H9 (cell line): ENCODE measurements around the gene CEBPG. TPM values are rescaled to one million over a fixed set of nuclear protein-coding genes. Genes with fewer than 3 reads are reported as not detected.

Experiments used
- DNase-seq: peaks from one replicate; pipeline ENCODE4 v3.0.0-alpha.2; 2017
- H2AFZ ChIP-seq: one replicate; pipeline ENCODE4 v1.6.1; 2013; ENCODE audit warnings: mild to moderate bottlenecking, low read length, control low read depth, moderate library complexity
- H2AK5ac ChIP-seq: 2 replicates; pipeline ENCODE4 v1.6.1; 2013; ENCODE audit warnings: low read length, control low read depth, mixed read lengths; ENCODE audit not compliant: insufficient read length
- H2BK120ac ChIP-seq: one replicate; pipeline ENCODE4 v1.6.1; 2013; ENCODE audit warnings: low read depth, mild to moderate bottlenecking, low read length, control low read depth, inconsistent platforms; ENCODE audit not compliant: poor library complexity, severe bottlenecking
- H2BK12ac ChIP-seq: 2 replicates; pipeline ENCODE4 v1.6.1; 2013; ENCODE audit warnings: low read length, control low read depth, mixed read lengths, low read depth; ENCODE audit not compliant: insufficient read length
- H2BK15ac ChIP-seq: 2 replicates; pipeline ENCODE4 v1.6.1; 2013; ENCODE audit warnings: low read depth, low read length, control low read depth
- H2BK20ac ChIP-seq: one replicate; pipeline ENCODE4 v1.6.1; 2013; ENCODE audit warnings: low read depth, mild to moderate bottlenecking, low read length, control low read depth, inconsistent platforms; ENCODE audit not compliant: poor library complexity, severe bottlenecking
- H2BK5ac ChIP-seq: 2 replicates; pipeline ENCODE4 v1.6.1; 2013; ENCODE audit warnings: low read length, control low read depth, mixed read lengths; ENCODE audit not compliant: insufficient read length
- H3K14ac ChIP-seq: 2 replicates; pipeline ENCODE4 v1.6.1; 2013; ENCODE audit warnings: low read length, control low read depth; ENCODE audit not compliant: insufficient read depth
- H3K18ac ChIP-seq: 2 replicates; pipeline ENCODE4 v1.6.1; 2013; ENCODE audit warnings: low read depth, mild to moderate bottlenecking, mixed read lengths, low read length, control low read depth; ENCODE audit not compliant: insufficient read length
- H3K23ac ChIP-seq: 2 replicates; pipeline ENCODE4 v1.6.1; 2013; ENCODE audit warnings: low read length, control low read depth, mixed read lengths, low read depth; ENCODE audit not compliant: insufficient read length
- H3K23me2 ChIP-seq: 2 replicates; pipeline ENCODE4 v1.6.1; 2013; ENCODE audit warnings: low read depth, mild to moderate bottlenecking, mixed read lengths, low read length, control low read depth; ENCODE audit not compliant: insufficient read length, poor library complexity, severe bottlenecking
- H3K27ac ChIP-seq: 2 replicates; pipeline ENCODE4 v1.5.1; 2013; ENCODE audit warnings: low read length, control low read depth, mixed read lengths, low read depth; ENCODE audit not compliant: insufficient read length
- H3K27me3 ChIP-seq: 2 replicates; pipeline ENCODE4 v1.6.1; 2013; ENCODE audit warnings: low read length, control low read depth, inconsistent platforms; ENCODE audit not compliant: insufficient read depth
- H3K4ac ChIP-seq: 2 replicates; pipeline ENCODE4 v1.6.1; 2013; ENCODE audit warnings: low read depth, mild to moderate bottlenecking, control low read depth, inconsistent platforms, low read length, moderate library complexity
- H3K4me1 ChIP-seq: 2 replicates; pipeline ENCODE4 v1.6.1; 2013; ENCODE audit warnings: low read length, control low read depth, inconsistent platforms; ENCODE audit not compliant: insufficient read depth
- H3K4me2 ChIP-seq: 2 replicates; pipeline ENCODE4 v1.6.1; 2013; ENCODE audit warnings: low read length, control low read depth, mixed read lengths; ENCODE audit not compliant: insufficient read length, insufficient read depth
- H3K56ac ChIP-seq: 2 replicates; pipeline ENCODE4 v1.6.1; 2013; ENCODE audit warnings: low read depth, mild to moderate bottlenecking, mixed read lengths, low read length, control low read depth; ENCODE audit not compliant: insufficient read length
- H3K79me1 ChIP-seq: 2 replicates; pipeline ENCODE4 v1.6.1; 2013; ENCODE audit warnings: low read depth, mild to moderate bottlenecking, moderate library complexity, low read length, control low read depth, inconsistent platforms; ENCODE audit not compliant: insufficient read depth, poor library complexity, severe bottlenecking
- H3K79me2 ChIP-seq: 2 replicates; pipeline ENCODE4 v1.6.1; 2013; ENCODE audit warnings: low read length, control low read depth, inconsistent platforms; ENCODE audit not compliant: insufficient read depth
- H3K9ac ChIP-seq: 2 replicates; pipeline ENCODE4 v1.6.1; 2013; ENCODE audit warnings: low read length, control low read depth, mixed read lengths; ENCODE audit not compliant: insufficient read length; ENCODE audit errors: extremely low read depth
- H3K9me3 ChIP-seq: one replicate; pipeline ENCODE4 v1.6.1; 2013; ENCODE audit warnings: low read depth, low read length, inconsistent platforms; ENCODE audit not compliant: control insufficient read depth
- H3T11ph ChIP-seq: one replicate; pipeline ENCODE4 v1.6.1; 2013; ENCODE audit warnings: mild to moderate bottlenecking, low read length, control low read depth, inconsistent platforms
- H4K20me1 ChIP-seq: one replicate; pipeline ENCODE4 v1.6.1; 2013; ENCODE audit not compliant: control insufficient read depth, insufficient read length, insufficient read depth
- H4K5ac ChIP-seq: 2 replicates; pipeline ENCODE4 v1.6.1; 2013; ENCODE audit warnings: low read depth, mild to moderate bottlenecking, mixed read lengths, low read length, control low read depth; ENCODE audit not compliant: insufficient read length
- H4K8ac ChIP-seq: replicated peaks from 2 replicates; pipeline ENCODE4 v1.6.1; 2013; ENCODE audit warnings: low read length, control low read depth, mixed read lengths, low read depth; ENCODE audit not compliant: insufficient read length
- H4K91ac ChIP-seq: 2 replicates; pipeline ENCODE4 v1.6.1; 2013; ENCODE audit warnings: low read depth, mild to moderate bottlenecking, moderate library complexity, mixed read lengths, low read length, control low read depth; ENCODE audit not compliant: insufficient read length
- H3K27ac Mint-ChIP-seq, 3 experiments: 2 replicates in 2 of 3; 3 replicates in 1 of 3; pipeline ENCODE4 v1.8.0; 2020 to 2021; ENCODE audit warnings: mixed read lengths in 3 of 3, mild to moderate bottlenecking in 1 of 3, moderate library complexity in 1 of 3
- H3K27me3 Mint-ChIP-seq: 2 replicates; pipeline ENCODE4 v1.8.0; 2021; ENCODE audit warnings: low read depth, mild to moderate bottlenecking, moderate library complexity, mixed read lengths
- H3K36me3 Mint-ChIP-seq, 3 experiments: 2 replicates in 2 of 3; 3 replicates in 1 of 3; pipeline ENCODE4 v1.8.0; 2020 to 2021; ENCODE audit warnings: low read depth in 3 of 3, mixed read lengths in 3 of 3; ENCODE audit not compliant: insufficient read depth in 1 of 3
- H3K4me1 Mint-ChIP-seq, 2 experiments: 2 replicates each; pipeline ENCODE4 v1.8.0; 2020; ENCODE audit warnings: mixed read lengths in 2 of 2
- H3K4me3 Mint-ChIP-seq, 2 experiments: 2 replicates in 1 of 2; 3 replicates in 1 of 2; pipeline ENCODE4 v1.8.0; 2020 to 2021; ENCODE audit warnings: mild to moderate bottlenecking in 2 of 2, mixed read lengths in 2 of 2, moderate library complexity in 1 of 2
- H3K9me3 Mint-ChIP-seq, 2 experiments: 2 replicates in 1 of 2; 3 replicates in 1 of 2; pipeline ENCODE4 v1.8.0; 2020; ENCODE audit warnings: mild to moderate bottlenecking in 2 of 2, mixed read lengths in 2 of 2, moderate library complexity in 1 of 2
- CTCF ChIP-seq: fragments of 200-600 bp; sonication (generic); conservative IDR thresholded peaks from 3 replicates; pipeline ENCODE4 v1.8.0; 2021; ENCODE audit warnings: antibody characterized with exemption, mild to moderate bottlenecking
- WGBS: extraction: QIAGEN DNeasy Blood & Tissue Kit; methylation state at CpG from one replicate; pipeline ENCODE4 v1.1.7; 2013; ENCODE audit warnings: missing lambda C conversion rate, low lambda C conversion rate, mixed read lengths; ENCODE audit not compliant: insufficient read length; ENCODE audit errors: extremely low coverage; 5-methylcytosine and 5-hydroxymethylcytosine counted together
- total RNA-seq: library from RNA; stranded (reverse); gene quantifications from 2 replicates; pipeline ENCODE4 v1.2.1, GENCODE V29; 2021

CEBPG gene
- total RNA-seq, 1 experiment from 2014 or later: 33.7 TPM

GRCh38 chr19:33395561-33396550 is 22.3 kb downstream of the CEBPG start:
- Mint-ChIP-seq H3K4me3 (no peak overlapping the region), H3K27me3 (no peaks in the 10 kb centered on the region; the same call in 1 of the 2 replicates), H3K4me1 (peaks cover 6 to 27% of the 10 kb centered on the region in 2 experiments; a peak in 2 of 4 replicates), H3K36me3 (no peaks in the 10 kb centered on the region; a peak in 1 of 7 replicates), H3K27ac (no peak overlapping the region; a peak in 1 of 7 replicates), H3K9me3 (no peaks in the 10 kb centered on the region)
- Histone ChIP-seq H3K23me2 (no peaks in the 10 kb centered on the region), H3K18ac (no peak overlapping the region), H4K8ac (no peak overlapping the region), H2BK12ac (no peak overlapping the region), H4K20me1 (no peaks in the 10 kb centered on the region), H3T11ph (no peak overlapping the region), H2BK15ac (no peak overlapping the region), H2BK120ac (no peak overlapping the region), H3K4me2 (no peak overlapping the region), H2BK5ac (no peak overlapping the region), H2AK5ac (no peak overlapping the region), H3K4me1 (peaks cover 2% of the 10 kb centered on the region; the same call in 1 of the 2 replicates), H2BK20ac (no peak overlapping the region), H3K14ac (no peak overlapping the region; the same call in 1 of the 2 replicates), H2AFZ (no peak overlapping the region), H3K4ac (no peak overlapping the region), H3K9me3 (no peaks in the 10 kb centered on the region), H3K56ac (no peak overlapping the region), H3K27ac (no peak overlapping the region), H3K9ac (no peak overlapping the region), H3K79me1 (no peaks in the 10 kb centered on the region), H3K27me3 (no peaks in the 10 kb centered on the region), H3K79me2 (no peaks in the 10 kb centered on the region), H4K5ac (no peak overlapping the region), H4K91ac (no peak overlapping the region), H3K23ac (no peak overlapping the region)
- DNase-seq: no peak
- no peak for TF ChIP-seq CTCF
- WGBS: no CpG with 5 or more reads among the region's 31 CpGs
